Stimulated activated CD4-positive, alpha-beta T cell treated with anti-CD3 and anti-CD28 coated beads, Interleukin-1b, Interleukin-23, amount 100 ng/mL, for 24 hours (primary cell): ENCODE measurements around the gene VAC14.

Source experiments
- DNase-seq, 4 experiments: peaks; one replicate each; pipeline ENCODE4 v3.0.0-alpha.2; 2020; ENCODE audit warnings: low read depth in 4 of 4, low spot score in 1 of 4

The VAC14 gene

DNA sequence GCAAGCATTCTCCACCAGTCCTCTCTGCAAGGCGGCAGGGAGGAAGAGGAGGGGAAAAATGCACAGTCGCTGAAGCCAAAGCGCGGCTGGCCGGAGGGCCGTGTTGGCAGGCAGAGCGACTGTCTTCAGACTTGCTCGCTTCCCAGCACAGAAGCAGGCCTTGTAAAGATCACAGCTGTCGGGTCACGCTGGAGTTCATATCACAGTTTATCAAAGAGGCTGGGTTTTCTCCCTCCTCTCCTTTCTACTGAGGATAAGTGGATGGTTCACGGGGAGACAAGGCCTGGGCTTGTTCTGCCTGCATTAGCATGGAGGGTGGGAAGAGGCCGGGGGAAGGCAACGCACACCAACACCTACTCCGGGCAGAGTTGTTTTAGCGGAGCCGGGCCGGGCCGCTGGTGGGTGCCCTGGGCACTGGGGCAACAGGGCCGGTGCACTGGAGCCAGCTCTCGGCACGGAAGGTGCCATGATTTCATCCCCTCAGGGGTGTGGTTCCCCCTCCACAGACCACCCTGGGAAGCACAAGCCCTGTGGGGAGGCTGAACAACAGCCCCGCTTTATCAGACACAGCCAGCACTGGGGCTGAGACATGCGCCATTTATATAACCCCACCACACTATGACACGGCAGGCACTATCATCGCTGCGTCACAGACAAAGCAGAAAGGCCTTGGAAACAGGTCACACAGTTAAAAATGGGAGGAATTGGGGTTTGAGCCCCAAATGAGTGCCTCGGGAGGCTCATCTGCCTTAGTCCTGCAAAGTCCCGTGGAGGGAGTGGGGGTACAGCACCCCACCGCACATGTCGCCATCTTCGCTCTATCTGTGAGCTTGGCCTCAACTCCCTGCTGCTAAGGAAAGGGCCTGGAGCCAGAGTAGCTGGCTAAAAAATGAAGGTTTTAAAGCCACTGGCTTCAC lies 74.8 kb downstream of the VAC14 start:
- DNase-seq: no peak

DNA sequence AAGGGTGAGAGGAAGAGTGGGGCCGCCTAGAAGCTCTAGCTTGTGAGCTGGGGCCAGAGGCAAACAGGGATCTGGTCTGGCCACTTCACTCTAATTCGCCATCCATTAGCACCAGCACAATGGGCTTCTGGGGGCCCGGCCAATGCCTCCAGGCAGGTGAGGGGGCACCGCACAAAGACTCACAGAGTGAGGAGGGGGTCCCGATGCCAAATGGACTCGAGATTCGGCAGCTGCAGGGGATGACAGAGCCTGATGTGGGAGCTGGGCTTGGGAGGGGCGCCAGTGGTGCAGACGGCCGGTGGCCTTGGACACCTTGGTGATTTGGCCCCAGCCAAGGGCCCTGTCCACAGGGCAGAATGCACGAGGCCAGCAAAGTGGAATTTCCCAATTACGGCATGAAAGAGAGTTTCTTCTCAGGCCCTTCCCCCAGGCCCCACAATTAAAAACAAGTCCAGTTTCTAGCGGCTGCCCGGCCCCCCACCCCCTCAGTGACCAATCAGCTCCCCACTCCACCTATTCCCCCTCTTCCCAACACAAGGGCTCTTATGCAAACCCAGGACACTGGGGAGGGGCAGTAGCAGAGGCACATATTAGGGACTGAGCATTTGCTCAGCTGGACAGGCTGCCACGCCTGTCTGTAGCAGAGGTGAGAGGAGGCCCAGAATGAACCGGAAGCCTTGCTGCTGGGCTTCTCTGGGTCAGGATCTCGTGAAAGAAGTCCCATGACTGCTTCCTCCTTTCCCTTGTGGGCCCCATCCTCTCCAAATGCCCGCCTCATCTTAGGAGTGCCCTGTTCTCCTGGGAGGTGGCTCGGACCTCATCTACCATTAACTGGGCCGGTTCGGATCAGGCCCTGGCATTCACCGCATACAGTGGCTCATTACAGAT lies 75.7 kb downstream of the VAC14 start:
- no peak for DNase-seq

DNA sequence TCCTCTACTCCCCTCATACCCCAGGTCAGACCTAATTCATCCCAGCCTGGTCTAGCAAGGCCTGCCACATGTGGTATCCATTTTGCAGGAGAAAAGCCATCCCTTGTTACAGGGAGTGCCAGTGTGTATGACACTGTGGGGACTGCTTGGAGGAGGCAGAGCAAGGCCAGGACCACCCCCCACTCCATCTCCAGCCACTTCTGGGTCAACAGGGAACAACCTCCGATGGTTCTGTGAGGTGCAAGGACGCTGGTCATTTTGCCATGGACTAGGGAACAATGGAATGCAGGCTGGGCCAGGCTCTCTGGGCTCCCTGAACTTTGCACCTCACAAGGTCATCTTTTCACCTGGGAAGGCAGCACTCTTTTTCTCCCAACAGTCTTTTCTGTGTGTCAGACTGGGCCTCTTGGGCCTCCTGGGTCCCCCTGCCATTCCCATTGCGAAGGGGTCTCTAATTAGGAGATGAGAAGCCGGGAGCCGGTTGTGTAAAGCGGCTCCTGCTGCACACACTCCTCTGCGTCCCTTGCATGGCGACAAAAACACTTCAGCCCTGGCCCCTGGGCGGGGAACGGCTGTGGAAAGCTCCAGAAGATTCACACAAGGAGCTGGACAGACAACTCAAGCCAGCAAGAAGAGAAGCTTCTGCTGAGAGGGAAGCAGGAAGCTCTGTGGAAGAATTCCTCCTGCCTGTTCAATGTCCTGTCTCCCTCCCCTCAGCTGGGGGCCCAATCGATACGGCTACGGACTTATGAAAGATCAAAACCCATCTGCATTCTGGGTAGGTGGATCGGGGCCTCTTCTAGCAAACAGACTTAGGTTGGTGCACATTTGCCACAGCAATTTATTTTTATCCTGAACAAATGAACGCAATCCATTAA lies 76.6 kb downstream of the VAC14 start:
- DNase-seq: no peak

DNA sequence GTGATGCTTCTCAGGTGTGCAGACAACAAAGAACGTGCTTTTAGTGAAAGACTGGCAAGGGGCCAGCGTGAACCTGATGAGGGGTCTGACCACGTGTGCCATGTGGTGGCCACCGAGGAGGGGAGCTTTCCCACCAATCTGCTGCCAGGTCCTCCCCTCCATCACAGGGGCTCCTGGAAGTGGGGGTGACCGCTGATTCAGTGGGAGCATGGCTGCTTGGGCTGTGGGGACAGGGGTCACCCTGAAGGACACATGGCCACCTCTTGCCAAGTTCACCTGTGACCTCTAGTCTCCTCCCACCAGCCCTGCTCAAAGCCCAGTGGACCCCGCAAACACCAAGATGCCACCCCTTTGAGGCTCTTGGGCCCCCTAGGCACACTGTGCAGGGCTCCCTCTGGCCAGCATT lies 77.2 kb downstream of the VAC14 start:
- no peak for DNase-seq

DNA sequence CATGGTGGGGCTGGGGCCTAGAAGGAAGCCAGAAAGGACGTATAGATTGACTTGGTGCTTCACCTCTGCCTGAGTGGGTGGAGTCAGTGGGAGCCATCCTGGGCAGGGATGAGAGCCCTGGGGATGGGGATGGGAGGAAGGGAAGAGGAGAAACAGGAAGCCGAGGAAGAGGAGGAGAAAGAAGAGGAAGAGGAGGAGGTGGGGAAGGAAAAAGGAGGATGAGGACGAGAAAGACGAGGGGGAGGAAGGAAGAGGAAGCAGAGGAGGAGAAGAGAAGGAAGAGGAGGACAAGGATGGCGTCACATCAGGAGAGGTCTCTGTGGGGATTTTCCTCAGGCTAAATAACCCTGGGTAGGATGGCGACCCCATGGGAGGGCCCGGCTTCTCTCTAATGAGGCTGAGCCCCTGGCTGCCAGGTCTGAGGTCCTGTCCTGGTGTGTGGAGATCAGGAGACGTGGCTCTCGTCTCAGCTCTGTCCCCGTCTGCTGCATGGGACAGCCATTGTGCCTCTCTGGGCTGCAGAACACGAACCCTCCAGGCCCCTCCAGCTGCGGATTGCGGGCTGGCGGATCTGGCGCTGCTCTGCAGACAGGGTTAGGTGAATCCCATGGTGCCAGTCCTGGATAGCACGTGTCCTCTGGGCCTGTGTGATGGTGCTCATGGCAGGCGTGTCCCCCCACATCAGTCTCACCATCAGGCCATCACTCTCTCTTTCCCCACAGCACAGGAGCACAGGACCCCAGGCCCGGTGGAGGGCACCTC lies 79.6 kb downstream of the VAC14 start:
- DNase-seq: no peak

DNA sequence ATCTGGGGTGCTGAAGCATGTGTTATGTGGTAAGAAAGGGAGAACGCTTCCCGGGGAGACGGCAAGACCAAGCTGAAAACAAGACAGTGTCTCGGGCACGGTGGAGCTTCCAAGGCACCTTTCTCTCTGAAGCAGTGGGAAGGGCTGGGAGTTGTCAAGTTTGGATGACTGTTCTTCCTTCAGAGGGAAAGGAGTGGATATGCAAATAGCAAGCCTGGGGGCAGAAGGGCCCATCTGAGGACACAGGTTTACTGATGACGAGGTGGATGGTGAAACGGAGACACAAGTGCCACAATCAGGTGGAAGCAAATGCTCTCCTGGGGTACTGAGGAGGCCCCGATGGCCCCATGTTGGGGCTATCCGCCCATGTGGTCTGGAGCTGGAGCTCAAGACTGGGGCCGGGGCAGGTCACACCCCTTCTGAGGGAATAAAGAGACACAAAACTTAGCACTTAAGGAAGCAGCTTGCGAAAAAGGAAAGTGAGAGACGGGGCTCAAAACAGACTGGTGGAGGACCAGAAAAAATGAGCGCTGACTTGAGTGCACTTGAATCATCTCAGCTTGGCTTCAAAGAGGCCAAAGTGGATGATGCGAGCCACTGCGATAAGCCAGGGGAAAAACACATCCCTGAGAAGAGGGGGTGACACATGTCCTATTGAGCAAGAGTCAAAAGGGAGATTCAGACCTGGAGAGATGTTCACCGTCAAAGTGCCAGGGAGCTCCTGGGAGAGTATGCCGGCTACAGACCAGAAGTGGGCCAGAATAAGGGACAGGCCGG lies 80.3 kb downstream of the VAC14 start:
- DNase-seq: no peak

DNA sequence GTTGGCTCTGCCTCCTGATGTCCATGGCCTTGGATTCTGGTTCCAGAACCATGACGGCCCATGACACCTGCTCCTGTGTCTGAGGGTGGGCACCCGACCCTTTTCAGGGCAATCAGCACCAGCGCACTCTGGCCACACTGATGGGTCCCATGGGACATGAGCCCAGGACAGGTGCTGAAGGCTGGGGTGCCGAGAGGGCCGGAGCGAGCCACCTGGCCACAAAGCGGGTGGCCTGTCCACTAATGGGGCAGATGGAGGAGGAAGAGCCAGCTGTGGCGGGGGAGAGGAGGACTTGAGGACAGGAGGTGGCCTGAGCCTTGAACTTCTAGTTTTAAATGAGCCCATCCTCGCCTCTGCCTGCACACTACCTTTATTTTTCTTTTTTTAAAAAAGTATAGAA lies 83.9 kb downstream of the VAC14 start:
- no peak for DNase-seq

DNA sequence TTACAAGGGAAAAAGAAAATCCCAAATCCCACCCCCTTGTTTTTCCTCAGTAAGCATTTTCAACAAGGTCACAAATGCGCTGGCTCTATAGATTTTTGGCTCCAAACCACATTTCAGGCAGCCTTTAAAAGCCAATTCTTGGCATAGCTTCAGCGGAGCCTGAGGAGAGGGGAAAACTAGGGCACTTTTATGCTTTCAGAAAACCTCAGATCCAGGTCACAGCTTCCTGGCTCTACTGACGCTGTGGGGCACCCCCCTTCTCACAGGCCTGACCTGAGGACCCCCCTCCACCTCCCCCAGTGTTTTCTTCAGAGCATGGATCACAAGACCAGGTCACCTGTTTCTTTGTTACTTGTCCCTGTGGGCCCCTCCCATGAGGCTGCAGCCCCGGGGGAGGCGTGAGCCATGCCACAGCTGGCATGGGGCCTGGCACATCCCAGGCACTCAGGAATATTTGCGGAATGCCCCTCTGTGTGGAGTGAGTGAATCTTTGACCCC lies 85.0 kb downstream of the VAC14 start:
- no peak for DNase-seq

DNA sequence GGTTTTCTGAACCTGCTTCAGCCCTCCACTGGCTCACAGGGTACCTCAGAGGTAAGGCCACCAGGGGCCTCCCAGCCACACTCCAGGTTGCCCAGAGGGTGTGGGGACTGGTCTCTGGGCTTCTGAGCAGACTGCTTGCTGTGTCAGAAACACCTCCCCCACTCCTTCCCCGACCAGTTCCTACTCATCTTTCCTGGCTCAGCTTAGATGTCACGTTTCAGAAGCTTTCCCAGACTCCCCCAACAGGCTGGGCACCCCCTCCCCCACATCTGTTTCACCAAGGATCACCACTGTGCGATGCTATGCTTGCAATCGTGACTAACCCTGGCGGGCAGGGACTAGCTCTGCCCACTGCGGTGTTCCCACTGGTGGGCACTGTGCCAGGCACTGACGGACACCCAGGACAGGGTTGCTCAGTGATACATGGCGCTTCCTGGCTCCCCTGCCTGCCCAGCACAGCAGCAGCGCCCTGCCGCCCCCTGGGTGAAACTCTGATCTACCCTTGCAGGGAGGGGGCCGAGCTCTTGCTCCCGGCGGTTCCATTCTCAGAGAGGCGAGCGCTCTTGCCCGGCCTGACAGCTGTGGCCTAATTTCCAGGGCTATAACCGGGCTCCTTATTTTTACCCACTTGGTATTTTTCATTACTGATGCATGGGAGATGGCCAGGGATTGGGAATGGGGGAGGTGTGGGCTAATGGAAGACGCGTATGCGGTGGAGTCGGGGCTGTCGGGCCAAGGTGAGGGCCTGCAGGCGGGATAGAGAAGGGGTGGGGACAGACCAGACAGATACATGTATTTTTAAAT lies 85.7 kb downstream of the VAC14 start:
- DNase-seq: no peak

DNA sequence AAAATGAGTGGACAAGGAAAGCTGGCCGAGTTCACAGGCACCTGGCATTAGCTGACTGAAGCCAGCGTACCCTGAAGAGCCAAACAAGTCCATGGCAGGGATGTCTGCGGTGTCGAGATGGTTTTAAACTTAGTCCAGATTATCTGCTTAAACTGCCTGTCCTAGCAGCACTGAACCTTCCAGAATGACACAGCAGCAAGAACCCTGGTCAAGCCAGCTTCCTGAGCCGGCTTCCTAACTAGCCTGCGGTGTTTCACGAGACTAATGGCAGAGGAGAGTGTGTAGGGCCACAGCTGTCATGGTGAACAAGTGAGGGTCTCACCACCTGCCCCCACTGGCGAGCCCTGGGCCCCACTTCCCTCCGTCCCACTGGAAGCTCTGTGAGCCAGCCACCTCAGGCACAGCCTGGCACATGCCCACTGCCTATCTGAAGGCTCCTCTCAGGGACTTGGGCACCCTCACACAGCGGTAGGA lies 86.3 kb downstream of the VAC14 start:
- DNase-seq: no peak

DNA sequence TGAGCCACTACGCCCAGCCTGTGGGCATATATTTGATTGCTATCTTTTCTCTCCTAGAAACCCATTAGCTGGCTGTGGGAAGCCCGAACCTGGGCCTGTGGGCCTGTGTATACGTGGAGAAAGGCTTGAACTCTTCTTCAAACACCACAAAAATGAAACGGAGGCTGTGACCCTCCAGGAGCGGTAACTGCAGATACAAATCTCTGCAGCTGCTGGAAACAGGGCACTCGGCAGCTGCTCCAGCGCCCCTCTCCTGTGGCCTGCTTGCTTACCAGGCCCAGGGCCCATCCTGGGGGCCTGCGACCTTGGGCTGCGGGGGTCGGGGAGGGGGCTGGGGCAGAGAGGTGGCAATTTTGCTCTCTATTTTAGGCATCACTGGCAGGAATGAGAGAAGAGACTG lies 87.1 kb downstream of the VAC14 start:
- no peak for DNase-seq

DNA sequence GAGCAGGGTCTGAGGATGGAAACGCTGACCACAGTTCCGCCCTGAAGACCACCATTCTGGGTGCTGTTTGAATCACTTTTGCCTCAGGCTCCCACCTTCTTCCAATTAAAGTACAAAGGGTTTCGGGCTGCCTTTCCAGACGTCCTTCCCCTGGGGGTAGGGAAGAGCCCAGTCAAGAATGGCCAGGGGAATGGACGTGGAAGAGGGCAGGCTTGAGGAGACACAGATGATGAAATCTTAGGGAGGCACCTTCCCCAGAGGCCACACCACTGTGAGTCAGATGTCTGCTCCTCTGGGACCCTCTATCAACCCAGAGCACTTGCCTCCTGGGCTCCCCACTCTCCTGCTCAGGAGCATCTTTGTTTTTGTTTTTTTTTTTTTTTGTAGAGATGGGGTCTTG lies 87.6 kb downstream of the VAC14 start:
- no peak for DNase-seq

DNA sequence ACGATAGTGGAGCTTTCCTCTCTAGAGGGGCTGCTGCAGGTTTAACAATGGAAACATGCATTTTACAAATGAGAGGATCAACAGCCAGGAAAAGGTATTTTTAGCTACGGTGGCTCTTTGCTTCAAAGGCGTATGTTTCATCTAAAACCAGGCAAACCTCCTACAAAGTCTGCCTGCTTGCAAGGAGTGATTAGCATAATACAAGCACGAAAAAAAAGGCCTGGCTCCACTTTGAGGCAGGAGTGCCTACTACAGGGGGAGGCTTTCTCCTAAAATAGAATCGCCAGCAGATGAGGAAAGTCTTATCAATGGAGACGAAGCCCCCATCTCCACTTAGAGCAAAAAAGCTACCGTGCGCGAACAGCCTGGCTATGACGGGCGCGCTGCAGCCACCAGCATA lies 88.0 kb downstream of the VAC14 start:
- no peak for DNase-seq

DNA sequence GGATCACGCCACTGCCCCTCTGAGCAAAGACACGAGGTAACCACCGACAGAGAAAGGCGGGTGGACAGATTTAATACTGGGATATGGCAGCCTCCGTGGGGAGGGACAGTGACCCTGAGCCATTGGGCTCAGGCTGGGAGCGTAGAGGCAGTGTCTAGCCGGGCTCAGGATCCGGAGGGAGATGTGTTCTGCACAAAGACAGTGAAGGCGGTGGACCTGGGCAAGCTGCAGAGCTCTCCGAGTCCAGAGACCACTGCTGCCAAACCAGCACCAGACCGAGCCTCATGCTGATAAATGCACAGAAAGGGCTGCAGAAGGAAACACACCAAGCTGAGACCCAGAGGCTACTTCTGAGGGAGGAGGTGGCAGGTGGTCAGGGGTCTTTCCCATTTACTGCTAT lies 88.6 kb downstream of the VAC14 start:
- no peak for DNase-seq

DNA sequence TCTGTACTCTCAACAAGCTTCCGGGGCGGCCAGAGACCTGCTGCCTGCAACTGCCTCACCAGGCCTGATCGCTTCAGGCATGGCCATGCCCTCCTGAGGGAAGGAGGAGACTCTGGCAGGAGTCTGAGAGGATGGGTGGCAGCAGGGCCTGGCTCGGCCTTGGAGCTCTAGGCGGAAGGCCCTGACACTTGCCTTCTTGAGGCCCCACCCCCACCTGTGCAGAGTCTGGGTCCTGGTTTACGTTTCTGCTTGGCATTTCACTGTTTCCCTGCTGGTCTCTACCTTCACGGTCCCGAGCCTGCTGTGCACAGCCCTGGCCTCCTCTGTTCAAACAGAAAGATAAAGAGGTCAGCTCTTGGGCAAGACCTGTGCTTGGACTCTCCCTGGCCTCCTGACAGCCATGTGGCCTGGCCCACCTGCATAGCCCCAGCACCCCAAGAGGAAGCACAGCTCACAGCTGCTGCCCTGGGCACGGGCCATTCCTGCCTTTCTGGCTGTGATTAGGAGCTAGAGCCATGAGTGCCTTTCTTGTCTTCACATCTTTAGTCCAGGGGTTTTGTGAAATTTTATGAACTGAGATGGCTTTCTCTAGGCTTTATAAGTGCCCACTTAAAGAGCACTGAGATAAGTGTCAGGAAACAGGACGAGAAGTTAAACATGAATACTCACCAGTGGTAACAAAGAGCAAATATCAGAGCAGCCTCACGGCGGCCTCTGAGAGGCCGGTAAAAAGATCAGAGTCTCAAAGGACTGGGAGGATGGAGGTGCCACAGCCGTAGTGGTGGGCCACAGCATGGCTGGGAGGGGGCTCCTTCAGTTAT lies 89.5 kb downstream of the VAC14 start:
- no peak for DNase-seq

DNA sequence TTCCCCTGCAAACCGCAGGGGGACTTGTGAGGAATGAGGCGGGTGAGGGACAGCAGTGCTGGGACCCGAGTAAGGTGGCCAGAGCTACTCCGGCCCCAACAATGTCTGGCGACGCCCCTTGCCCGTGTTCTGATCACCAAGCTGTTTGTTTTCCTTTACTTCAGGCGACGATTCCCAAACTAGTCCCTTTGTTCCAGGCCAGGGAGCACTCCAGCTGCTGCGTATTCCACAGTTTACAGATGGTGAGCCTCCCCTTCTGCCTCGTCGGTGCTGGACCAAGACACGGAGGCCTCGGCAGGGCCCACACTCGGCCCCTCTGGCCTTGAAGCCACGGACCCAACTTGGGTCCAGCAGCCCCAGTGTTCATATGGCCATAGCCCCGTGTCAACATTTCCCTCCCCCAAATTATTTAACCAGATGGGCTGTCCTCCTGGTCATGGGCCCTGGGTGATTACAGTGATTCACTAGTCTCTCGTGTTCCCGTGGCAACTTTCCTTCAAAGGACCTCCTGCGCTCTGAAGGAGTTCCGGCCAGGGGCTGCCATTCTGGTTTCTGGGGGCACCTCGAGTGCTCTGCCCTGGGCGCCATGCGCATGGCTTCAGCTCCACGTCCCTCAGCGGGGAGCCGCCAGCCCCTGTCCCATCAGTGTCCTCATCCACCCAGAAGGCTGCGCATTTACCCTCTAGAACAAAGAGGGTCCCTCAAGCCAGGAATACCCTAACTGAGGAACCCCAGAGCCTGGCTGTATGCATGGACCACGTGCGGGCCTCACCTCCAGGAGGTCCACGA lies 90.3 kb downstream of the VAC14 start:
- DNase-seq: no peak

DNA sequence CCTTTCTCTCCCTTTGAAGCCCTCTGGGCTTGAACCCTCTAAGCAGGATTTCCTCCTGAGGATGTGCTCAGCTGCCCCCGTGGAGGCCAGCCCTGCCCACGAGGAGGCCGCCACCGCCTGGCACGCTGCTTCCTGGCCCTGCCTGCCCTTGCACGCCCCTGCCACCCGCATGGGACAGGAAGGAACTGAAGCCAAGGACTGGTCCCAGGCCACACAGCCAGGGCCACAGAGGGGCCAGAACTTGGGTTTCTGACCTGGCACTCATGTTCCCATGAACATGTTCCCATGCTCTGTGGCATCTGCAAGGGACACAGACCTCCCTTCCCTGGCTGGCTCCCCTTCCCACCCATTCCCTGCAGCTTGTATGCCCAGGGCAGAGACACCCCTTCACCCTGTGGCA lies 91.0 kb downstream of the VAC14 start:
- DNase-seq: no peak
